Mesangial cell (primary cell): ENCODE data around the gene CAP1. TPM values are rescaled to one million over a fixed set of nuclear protein-coding genes. Genes with fewer than 3 reads are reported as not detected.

Source experiments
- total RNA-seq: library from RNA; depleted of rRNA; stranded (reverse); fragments of >200 nt; gene quantifications from 2 replicates; pipeline ENCODE4 v1.2.3, GENCODE V29; 2015

Gene CAP1, protein sequence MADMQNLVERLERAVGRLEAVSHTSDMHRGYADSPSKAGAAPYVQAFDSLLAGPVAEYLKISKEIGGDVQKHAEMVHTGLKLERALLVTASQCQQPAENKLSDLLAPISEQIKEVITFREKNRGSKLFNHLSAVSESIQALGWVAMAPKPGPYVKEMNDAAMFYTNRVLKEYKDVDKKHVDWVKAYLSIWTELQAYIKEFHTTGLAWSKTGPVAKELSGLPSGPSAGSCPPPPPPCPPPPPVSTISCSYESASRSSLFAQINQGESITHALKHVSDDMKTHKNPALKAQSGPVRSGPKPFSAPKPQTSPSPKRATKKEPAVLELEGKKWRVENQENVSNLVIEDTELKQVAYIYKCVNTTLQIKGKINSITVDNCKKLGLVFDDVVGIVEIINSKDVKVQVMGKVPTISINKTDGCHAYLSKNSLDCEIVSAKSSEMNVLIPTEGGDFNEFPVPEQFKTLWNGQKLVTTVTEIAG
- total RNA-seq, result 230 and 526 TPM in 2 replicates

DNA sequence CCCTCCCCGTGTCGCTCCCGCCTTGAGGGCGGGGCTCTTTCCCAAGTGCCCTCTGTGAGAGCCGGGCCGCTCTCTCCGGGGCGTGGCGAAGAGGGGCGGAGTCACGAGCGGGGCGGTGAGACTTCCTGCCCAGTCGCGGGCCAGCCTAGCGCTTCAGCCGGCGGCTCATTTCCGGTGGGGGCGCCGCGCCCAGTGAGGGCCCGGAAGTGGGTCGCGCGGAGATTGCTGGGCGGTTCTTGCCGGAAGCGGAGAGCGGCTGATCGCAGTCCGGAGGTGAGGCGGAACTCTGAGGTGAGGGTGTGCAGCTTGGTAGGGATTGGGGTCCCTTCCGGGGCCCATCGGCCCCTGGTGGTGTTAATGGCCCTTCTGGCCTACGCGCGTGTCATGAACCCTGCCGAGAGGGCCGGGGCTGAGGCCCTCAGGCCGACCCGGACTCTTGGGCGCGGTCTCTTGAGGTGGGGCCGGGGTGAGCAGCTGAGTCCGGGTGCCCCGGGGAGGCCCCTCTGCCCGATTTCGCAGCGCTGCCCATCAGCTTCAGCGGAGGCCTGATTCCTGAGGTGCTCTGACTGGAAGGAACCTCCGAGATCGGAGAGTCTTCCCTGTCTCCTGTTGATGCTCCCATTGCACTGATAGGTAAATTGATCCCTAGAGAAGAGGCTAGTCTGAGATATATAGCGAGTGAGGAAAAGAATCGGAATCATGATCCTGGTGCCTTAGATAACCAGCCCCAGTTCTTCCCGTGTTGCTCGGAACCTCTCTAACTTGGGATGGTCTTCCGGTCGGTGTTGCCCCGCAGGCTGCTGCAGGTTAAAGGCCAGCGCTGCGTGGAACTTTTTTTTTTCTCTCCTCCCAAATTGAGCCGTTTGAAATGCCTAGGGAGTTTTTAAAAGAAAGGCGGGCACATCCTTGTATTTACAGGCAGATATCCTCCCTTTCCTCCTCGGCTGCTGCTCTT is at the start of gene CAP1:
CAP1 (plus strand) TSS at position 219 of the 955 bp plus-strand sequence. CDS start 18,618 bp downstream, outside the sequence.

DNA sequence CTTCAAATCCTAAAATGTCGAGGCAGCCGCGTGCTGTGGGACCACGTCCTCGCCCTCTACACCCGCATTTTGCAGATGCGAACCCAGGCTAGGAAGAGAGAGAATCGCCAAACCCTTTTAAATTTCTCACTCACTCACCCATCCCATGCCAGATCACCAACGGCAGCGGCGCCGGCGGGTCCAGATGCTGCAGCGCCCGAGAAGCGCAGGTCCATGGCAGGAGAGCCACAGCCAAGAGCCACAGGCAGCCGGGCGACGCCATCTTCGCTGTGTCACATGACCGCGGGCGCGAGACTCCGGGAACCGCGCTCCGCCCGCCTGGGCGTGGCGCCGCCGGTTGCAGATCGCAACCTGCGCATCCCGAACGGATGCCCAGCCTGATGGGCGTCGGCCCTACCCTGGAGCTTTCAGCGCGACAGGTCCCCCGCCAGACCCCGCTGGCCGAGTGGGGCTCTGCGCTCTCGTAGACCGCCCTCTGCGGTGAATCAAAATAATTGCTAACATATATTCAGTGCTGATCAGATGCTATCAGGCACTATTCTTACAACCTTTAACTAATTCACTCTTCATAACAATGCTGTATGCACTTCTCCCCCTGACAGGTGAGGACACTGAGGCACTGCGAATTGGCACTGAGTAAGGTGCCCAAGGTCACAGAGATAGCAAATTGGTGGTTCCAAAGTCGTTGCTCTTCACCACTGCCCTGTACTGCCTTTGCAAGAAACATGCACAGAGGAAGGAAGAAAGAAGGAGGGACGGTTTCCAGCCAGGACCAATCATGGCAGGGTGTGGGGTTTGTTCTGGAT is 56.7 kb downstream of the CAP1 start, which contains the start of gene PPT1:
PPT1 (minus strand) TSS at position 276 of the 806 bp plus-strand sequence; CDS start at position 262, 14 bp downstream.

Other genes with a start within 250 kb of the CAP1 start
- gene TRIT1, start 157.2 kb upstream of the CAP1 start, total RNA-seq, result 12.2 and 13.9 TPM in 2 replicates
- 0.63 and 2.1 TPM in 2 replicates for gene MYCL, start 138.8 kb upstream of the CAP1 start, total RNA-seq
- gene MFSD2A, start 85.6 kb upstream of the CAP1 start, total RNA-seq, result 9.0 and 17.8 TPM in 2 replicates
- 64.0 and 71.1 TPM in 2 replicates for gene PPT1, start 56.5 kb downstream of the CAP1 start, total RNA-seq
- gene RLF, start 120.7 kb downstream of the CAP1 start, total RNA-seq, result 5.2 and 6.8 TPM in 2 replicates
- not detected in 2 replicates for gene TMCO2, start 207.2 kb downstream of the CAP1 start, total RNA-seq
- 20.8 and 28.5 TPM in 2 replicates for gene ZMPSTE24, start 217.5 kb downstream of the CAP1 start, total RNA-seq